Fibroblast of pulmonary artery (primary cell): Measurements from ENCODE around the gene GSE1.

ENCODE experiments used
- DNase-seq: peaks from one replicate; pipeline ENCODE4 v3.0.0-alpha.2; 2010; ENCODE audit warnings: low read depth
- H3K4me3 ChIP-seq: replicated peaks from 2 replicates; pipeline ENCODE4 v1.5.1; 2011; ENCODE audit warnings: low read depth, mild to moderate bottlenecking, control low read depth, low read length, moderate library complexity
- CTCF ChIP-seq: IDR thresholded peaks from 2 replicates; pipeline ENCODE4 v1.5.1; 2011; ENCODE audit warnings: mild to moderate bottlenecking, control low read depth, low read length, inconsistent platforms; ENCODE audit errors: missing control alignments

GSE1 gene

GRCh38 chr16:85625485-85626117 is 12.5 kb downstream of the GSE1 start:
- no peak for DNase-seq
- no peak overlapping the region for H3K4me3 ChIP-seq
- no peak for TF ChIP-seq CTCF

GRCh38 chr16:85626191-85626981 is 13.3 kb downstream of the GSE1 start:
- no peak for TF ChIP-seq CTCF

GRCh38 chr16:85627089-85627488 is 14.0 kb downstream of the GSE1 start:
- H3K4me3 ChIP-seq, result no peak overlapping the region
- no peak for TF ChIP-seq CTCF
- no peak for DNase-seq

More at GRCh38 chr16:85626191-85626981, 13.3 kb downstream of the GSE1 start:
- no peak for DNase-seq
- no peak overlapping the region for H3K4me3 ChIP-seq

DNA sequence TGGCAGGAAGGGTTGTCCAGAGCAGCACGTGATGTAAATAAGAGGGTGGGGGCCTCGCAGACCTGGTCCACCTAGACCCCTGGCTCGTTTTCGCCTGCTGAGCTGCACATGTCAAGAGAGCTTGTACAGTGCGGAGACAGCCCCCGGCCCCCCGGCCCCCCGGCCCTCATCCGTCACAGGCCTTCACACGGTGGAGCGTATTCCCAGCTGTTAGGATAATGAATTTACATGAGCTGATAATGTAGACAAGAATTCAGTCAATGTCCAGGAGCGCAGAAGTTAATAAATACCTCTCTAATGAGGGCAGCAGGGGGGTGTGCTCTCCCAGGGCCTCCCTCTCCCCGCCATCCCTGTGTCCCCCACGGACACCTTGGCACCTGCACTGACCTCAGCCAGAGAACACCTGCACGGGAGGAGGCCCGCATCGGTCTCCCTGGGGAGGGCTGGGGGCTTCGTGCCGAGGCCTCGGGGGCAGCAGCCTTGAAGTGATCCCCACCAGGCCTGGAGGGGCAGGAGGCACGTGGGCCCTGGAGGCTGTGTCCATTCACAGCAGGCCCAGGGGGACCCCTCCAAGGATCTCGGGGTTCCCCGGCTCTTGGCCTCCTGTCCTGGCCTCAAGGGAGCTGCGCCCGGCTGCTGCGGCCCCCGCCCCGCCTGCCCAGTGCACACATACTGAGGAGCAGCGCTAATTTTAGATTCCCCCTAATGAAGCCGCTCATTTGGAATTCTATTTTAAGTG is 14.6 kb downstream of the GSE1 start:
- DNase-seq, result no peak
- H3K4me3 ChIP-seq, result no peak overlapping the region
- no peak for TF ChIP-seq CTCF

GRCh38 chr16:85628265-85628556 is 15.1 kb downstream of the GSE1 start:
- H3K4me3 ChIP-seq, result no peak overlapping the region
- TF ChIP-seq CTCF, result no peak
- no peak for DNase-seq

DNA sequence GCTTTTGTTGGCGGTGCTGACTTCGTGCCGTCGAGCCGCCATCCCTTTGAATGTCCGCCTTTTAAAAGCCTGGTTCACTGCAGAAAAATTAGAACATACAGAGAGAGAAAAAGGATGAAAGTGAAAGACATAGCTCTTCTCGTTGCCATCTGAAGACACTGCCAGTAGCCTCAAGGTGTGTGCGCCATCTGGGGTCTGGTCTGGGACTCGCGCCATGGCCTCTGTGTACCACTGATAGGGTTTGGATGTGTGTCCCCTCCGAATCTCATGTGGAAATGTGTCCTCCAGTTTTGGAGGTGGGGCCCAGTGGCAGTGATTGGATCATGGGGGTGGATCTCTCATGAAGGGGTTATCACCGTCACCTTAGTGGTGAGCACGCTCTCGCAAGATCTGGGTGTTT is 15.5 kb downstream of the GSE1 start:
- no peak for TF ChIP-seq CTCF
- DNase-seq, result no peak
- H3K4me3 ChIP-seq, result no peak overlapping the region
